ENCODE results near the gene SCLT1.

GRCh38 chr4:128840711-128841318, 252.5 kb downstream of the SCLT1 start:
- TF ChIP-seq, protein P1, sequence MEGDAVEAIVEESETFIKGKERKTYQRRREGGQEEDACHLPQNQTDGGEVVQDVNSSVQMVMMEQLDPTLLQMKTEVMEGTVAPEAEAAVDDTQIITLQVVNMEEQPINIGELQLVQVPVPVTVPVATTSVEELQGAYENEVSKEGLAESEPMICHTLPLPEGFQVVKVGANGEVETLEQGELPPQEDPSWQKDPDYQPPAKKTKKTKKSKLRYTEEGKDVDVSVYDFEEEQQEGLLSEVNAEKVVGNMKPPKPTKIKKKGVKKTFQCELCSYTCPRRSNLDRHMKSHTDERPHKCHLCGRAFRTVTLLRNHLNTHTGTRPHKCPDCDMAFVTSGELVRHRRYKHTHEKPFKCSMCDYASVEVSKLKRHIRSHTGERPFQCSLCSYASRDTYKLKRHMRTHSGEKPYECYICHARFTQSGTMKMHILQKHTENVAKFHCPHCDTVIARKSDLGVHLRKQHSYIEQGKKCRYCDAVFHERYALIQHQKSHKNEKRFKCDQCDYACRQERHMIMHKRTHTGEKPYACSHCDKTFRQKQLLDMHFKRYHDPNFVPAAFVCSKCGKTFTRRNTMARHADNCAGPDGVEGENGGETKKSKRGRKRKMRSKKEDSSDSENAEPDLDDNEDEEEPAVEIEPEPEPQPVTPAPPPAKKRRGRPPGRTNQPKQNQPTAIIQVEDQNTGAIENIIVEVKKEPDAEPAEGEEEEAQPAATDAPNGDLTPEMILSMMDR (IDR thresholded peaks at IDR 0.05), result no peak
- TF ChIP-seq YY1 (IDR thresholded peaks at IDR 0.05; ENCODE audit: low read depth), result no peak
- TF ChIP-seq POLR2AphosphoS5 (IDR thresholded peaks at IDR 0.05; ENCODE audit: low read depth, low read length), result no peak
- TF ChIP-seq, protein P2, sequence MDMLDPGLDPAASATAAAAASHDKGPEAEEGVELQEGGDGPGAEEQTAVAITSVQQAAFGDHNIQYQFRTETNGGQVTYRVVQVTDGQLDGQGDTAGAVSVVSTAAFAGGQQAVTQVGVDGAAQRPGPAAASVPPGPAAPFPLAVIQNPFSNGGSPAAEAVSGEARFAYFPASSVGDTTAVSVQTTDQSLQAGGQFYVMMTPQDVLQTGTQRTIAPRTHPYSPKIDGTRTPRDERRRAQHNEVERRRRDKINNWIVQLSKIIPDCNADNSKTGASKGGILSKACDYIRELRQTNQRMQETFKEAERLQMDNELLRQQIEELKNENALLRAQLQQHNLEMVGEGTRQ (IDR thresholded peaks at IDR 0.05; ENCODE audit: borderline replicate concordance, low read depth, low read length), result no peak
- TF ChIP-seq TCF12 (IDR thresholded peaks at IDR 0.05), result no peak
- no peak for TF ChIP-seq EZH2phosphoT487 (IDR thresholded peaks at IDR 0.05; ENCODE audit: borderline replicate concordance, low read depth)
- no peak for TF ChIP-seq SMC3 (IDR thresholded peaks at IDR 0.05; ENCODE audit: low read depth, low read length)
- no peak for TF ChIP-seq NRF1 (IDR thresholded peaks at IDR 0.05; ENCODE audit: low read depth, low read length)
